CD14-positive monocyte (primary cell): ENCODE measurements around the gene EEF1AKMT4. TPM values are rescaled to one million over a fixed set of nuclear protein-coding genes. Genes with fewer than 3 reads are reported as not detected.

Experiments
- DNase-seq, 3 donors: peaks; one replicate each; pipeline ENCODE4 v3.0.0-alpha.2; 2011 to 2022
- H2AFZ ChIP-seq: 2 replicates; pipeline ENCODE4 v1.6.0; 2012; ENCODE audit warnings: mild to moderate bottlenecking, low read depth, low read length, inconsistent platforms; ENCODE audit not compliant: insufficient read depth, poor library complexity, severe bottlenecking
- H3K27ac ChIP-seq, 2 donors: 1 replicate in 1 of 2; 2 replicates in 1 of 2; pipeline ENCODE4 v1.5.1; 2012 to 2013; ENCODE audit warnings: low read length in 2 of 2, control low read depth in 1 of 2, inconsistent platforms in 1 of 2, low read depth in 1 of 2, mild to moderate bottlenecking in 1 of 2
- H3K27me3 ChIP-seq, 2 donors: one replicate each; pipeline versions ENCODE4 v1.6.0 to v1.6.1; 2011 to 2013; ENCODE audit warnings: low read length in 2 of 2; ENCODE audit not compliant: control insufficient read depth in 2 of 2, insufficient read depth in 2 of 2
- H3K36me3 ChIP-seq, 2 donors: replicated peaks in 1 of 2; 1 replicate in 1 of 2; 2 replicates in 1 of 2; pipeline versions ENCODE4 v1.5.1 to v1.6.1; 2012 to 2013; ENCODE audit warnings: low read length in 2 of 2, control low read depth in 1 of 2, inconsistent platforms in 1 of 2, mild to moderate bottlenecking in 1 of 2; ENCODE audit not compliant: insufficient read depth in 2 of 2, control insufficient read depth in 1 of 2
- H3K4me1 ChIP-seq, 2 donors: 1 replicate in 1 of 2; 2 replicates in 1 of 2; pipeline versions ENCODE4 v1.5.1 to v1.6.1; 2012 to 2013; ENCODE audit warnings: low read length in 2 of 2, control low read depth in 1 of 2, inconsistent platforms in 1 of 2, mild to moderate bottlenecking in 1 of 2, moderate library complexity in 1 of 2; ENCODE audit not compliant: insufficient read depth in 2 of 2, control insufficient read depth in 1 of 2
- H3K4me2 ChIP-seq: replicated peaks from 2 replicates; pipeline ENCODE3; 2012; ENCODE audit warnings: low read length, moderate library complexity, mild to moderate bottlenecking; ENCODE audit not compliant: poor library complexity, severe bottlenecking; ENCODE audit errors: extremely low read depth
- H3K4me3 ChIP-seq, 3 experiments: fragments of 200-600 bp in 1 of 3; sonication (generic) in 1 of 3; replicated peaks in 1 of 3; 1 replicate in 2 of 3; 2 replicates in 1 of 3; pipeline ENCODE4 v1.5.1; 2011 to 2013; ENCODE audit warnings: low read length in 3 of 3, mild to moderate bottlenecking in 3 of 3, control low read depth in 2 of 3, low read depth in 2 of 3, inconsistent platforms in 1 of 3, moderate library complexity in 1 of 3
- H3K79me2 ChIP-seq: 2 replicates; pipeline ENCODE4 v1.6.0; 2012; ENCODE audit warnings: mild to moderate bottlenecking, control low read depth, inconsistent platforms, low read length, moderate library complexity; ENCODE audit not compliant: insufficient read depth
- H3K9ac ChIP-seq: 2 replicates; pipeline ENCODE4 v1.6.0; 2017; ENCODE audit warnings: low read length, mild to moderate bottlenecking; ENCODE audit not compliant: insufficient read depth, poor library complexity, severe bottlenecking
- H3K9me3 ChIP-seq, 2 donors: replicated peaks in 1 of 2; 1 replicate in 1 of 2; 2 replicates in 1 of 2; pipeline versions ENCODE4 v1.5.1 to v1.6.1; 2012 to 2013; ENCODE audit warnings: low read length in 2 of 2, control low read depth in 1 of 2; ENCODE audit not compliant: control insufficient read depth in 1 of 2, insufficient read depth in 1 of 2
- H4K20me1 ChIP-seq: 2 replicates; pipeline ENCODE4 v1.6.0; 2012; ENCODE audit warnings: mild to moderate bottlenecking, low read length, control low read depth, moderate library complexity; ENCODE audit not compliant: insufficient read depth
- H3K27ac Mint-ChIP-seq, 7 donors: one replicate each; pipeline ENCODE4 v1.8.0; 2020; ENCODE audit warnings: mild to moderate bottlenecking in 7 of 7, mixed read lengths in 7 of 7, moderate library complexity in 6 of 7, inconsistent platforms in 2 of 7
- H3K27me3 Mint-ChIP-seq, 3 donors: one replicate each; pipeline ENCODE4 v1.8.0; 2021 to 2022; ENCODE audit warnings: low read depth in 3 of 3, mild to moderate bottlenecking in 3 of 3, mixed read lengths in 3 of 3, moderate library complexity in 3 of 3, inconsistent platforms in 1 of 3
- H3K36me3 Mint-ChIP-seq, 2 donors: one replicate each; pipeline ENCODE4 v1.8.0; 2020; ENCODE audit warnings: mixed read lengths in 2 of 2, inconsistent platforms in 1 of 2, mild to moderate bottlenecking in 1 of 2
- H3K4me1 Mint-ChIP-seq: one replicate; pipeline ENCODE4 v1.8.0; 2020; ENCODE audit warnings: mild to moderate bottlenecking, mixed read lengths
- H3K4me3 Mint-ChIP-seq, 2 donors: one replicate each; pipeline ENCODE4 v1.8.0; 2020; ENCODE audit warnings: mild to moderate bottlenecking in 2 of 2, mixed read lengths in 2 of 2, moderate library complexity in 1 of 2
- H3K9me3 Mint-ChIP-seq, 7 donors: one replicate each; pipeline ENCODE4 v1.8.0; 2020 to 2022; ENCODE audit warnings: mixed read lengths in 7 of 7, mild to moderate bottlenecking in 6 of 7, moderate library complexity in 6 of 7, inconsistent platforms in 2 of 7
- WGBS: methylation state at CpG from one replicate; pipeline ENCODE4 v1.1.5; 2013; ENCODE audit warnings: missing lambda C conversion rate; ENCODE audit not compliant: insufficient coverage; 5-methylcytosine and 5-hydroxymethylcytosine counted together
- intact Hi-C, 2 donors: fragments of 100-400 bp; cut with micrococcal nuclease; formaldehyde crosslinking; loops; one replicate each; pipeline versions ENCODE4 v1.15.0 to v1.15.1; 2023
- polyA plus RNA-seq, 3 donors: library from polyadenylated mRNA; depleted of rRNA in 1 of 3; unstranded in 2 of 3; stranded (reverse) in 1 of 3; fragments of 300-500 nt in 2 of 3; fragments of >200 nt in 1 of 3; fragmentation: Illumina TruSeq in 2 of 3; gene quantifications; 1 replicate in 2 of 3; 2 replicates in 1 of 3; pipeline ENCODE4 v1.2.3, GENCODE V29; 2012 to 2021
- TF ChIP-seq, protein P1 (sequence below): fragments of 200-600 bp; IDR thresholded peaks from one replicate; pipeline ENCODE4 v1.8.0; 2022; ENCODE audit warnings: antibody characterized with exemption, mild to moderate bottlenecking

The EEF1AKMT4 gene
- polyA plus RNA-seq, 3 donors, result 4.0 to 12.0 (median 7.3) TPM

DNA sequence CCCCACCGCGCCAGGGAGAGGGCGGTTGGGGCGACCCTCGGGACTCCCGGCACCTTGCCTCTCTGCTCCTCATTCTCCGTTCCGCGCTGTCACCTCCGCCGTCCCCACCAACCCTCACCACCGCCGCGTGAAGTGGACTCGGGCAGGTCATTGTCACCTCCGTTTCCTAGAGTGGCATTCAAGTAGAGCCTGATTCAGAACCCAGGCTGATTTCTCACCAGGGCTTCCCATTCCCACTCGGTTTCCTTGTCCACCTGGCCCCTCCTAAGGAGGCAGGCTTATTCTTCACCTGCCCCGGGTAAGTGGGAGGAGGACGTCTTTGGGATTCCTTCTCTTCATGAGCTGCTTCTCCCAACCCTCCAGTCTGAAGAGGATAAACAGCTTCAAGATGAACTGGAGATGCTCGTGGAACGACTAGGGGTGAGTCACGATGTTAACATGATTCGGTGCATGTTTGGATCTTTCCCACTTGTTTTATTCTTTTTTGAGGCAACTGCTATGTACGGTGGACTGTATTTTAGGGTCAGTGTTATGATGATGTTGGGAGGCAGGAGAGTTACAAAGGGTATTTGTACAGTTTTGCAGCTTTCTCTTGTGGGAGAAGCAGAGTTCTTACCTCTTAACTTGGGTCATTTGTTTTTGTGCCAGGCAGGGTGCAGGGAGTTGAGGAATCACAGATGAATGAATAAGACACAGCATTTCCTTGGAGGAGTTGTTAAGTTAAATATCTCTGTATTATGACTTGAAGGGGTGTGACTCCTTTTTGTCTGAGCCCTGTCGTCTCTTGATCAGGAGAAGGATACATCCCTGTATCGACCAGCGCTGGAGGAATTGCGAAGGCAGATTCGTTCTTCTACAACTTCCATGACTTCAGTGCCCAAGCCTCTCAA, 50.3 kb downstream of the EEF1AKMT4 start:
- peaks cover 29% of the 10 kb centered on the region for H3K79me2 ChIP-seq
- H3K4me3 Mint-ChIP-seq, result peak overlapping the region; percentile 91 to 97
- H3K4me3 ChIP-seq, result peak overlapping the region; percentile 82 to 90 (median 83)
- H3K4me1 ChIP-seq, result peaks cover 16 to 19% of the 10 kb centered on the region in 2 donors
- H3K4me2 ChIP-seq, result peak overlapping the region; percentile 92
- H3K27me3 ChIP-seq, result no peaks in the 10 kb centered on the region
- peak overlapping the region; percentile 68 to 95 (median 91) for H3K27ac Mint-ChIP-seq
- peaks cover 10% of the 10 kb centered on the region for H4K20me1 ChIP-seq
- intact Hi-C loops, result loop anchor here (2.0 to 5.0 kb wide), 5 partner anchors 15 to 127 kb away; partner anchors contain the start of genes AP2M1 (in 2 of the 2), ALG3 (in 1 of the 2), EEF1AKMT4 (in 1 of the 2) and EIF4G1 (in 1 of the 2)
- peak overlapping the region; percentile 76 for H2AFZ ChIP-seq
- TF ChIP-seq, protein P1, sequence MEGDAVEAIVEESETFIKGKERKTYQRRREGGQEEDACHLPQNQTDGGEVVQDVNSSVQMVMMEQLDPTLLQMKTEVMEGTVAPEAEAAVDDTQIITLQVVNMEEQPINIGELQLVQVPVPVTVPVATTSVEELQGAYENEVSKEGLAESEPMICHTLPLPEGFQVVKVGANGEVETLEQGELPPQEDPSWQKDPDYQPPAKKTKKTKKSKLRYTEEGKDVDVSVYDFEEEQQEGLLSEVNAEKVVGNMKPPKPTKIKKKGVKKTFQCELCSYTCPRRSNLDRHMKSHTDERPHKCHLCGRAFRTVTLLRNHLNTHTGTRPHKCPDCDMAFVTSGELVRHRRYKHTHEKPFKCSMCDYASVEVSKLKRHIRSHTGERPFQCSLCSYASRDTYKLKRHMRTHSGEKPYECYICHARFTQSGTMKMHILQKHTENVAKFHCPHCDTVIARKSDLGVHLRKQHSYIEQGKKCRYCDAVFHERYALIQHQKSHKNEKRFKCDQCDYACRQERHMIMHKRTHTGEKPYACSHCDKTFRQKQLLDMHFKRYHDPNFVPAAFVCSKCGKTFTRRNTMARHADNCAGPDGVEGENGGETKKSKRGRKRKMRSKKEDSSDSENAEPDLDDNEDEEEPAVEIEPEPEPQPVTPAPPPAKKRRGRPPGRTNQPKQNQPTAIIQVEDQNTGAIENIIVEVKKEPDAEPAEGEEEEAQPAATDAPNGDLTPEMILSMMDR, result no peak
- peak overlapping the region; percentile 34 to 71 for H3K27ac ChIP-seq
- H3K36me3 Mint-ChIP-seq, result peaks cover 44 to 46% of the 10 kb centered on the region in 2 donors
- H3K36me3 ChIP-seq, result peaks cover 42 to 47% of the 10 kb centered on the region in 2 donors
- WGBS, result 19% methylated on average over 25 of the region's 29 CpGs
- H3K9me3 Mint-ChIP-seq, result no peaks in the 10 kb centered on the region
- peaks cover 0 to 3% (median 0%) of the 10 kb centered on the region in 3 donors for H3K27me3 Mint-ChIP-seq
- DNase-seq, result no peak
- peak overlapping the region; percentile 79 for H3K9ac ChIP-seq
- H3K4me1 Mint-ChIP-seq, result peaks cover 21% of the 10 kb centered on the region
- no peaks in the 10 kb centered on the region for H3K9me3 ChIP-seq

DNA sequence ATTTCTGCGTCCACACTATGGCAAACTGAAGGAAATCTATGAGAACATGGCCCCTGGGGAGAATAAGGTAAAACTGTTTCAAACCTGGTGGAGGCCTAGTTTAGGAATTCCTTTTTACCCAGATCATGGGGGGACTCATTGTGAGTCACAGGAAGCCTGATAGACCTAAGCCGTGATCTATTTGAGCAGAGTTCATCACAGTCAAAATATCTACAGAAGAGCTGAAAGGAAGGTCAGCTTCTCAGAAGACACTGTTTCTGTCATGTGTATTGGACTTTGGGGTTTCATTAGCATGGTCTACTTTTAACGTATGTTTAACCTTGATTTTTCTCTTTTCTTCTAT, 50.9 kb downstream of the EEF1AKMT4 start:
- H3K9ac ChIP-seq, result no peak overlapping the region
- peaks cover 47 to 50% of the 10 kb centered on the region in 2 donors for H3K36me3 Mint-ChIP-seq
- peaks cover 10% of the 10 kb centered on the region for H4K20me1 ChIP-seq
- H3K36me3 ChIP-seq, result peaks cover 47 to 54% of the 10 kb centered on the region in 2 donors
- intact Hi-C loops, result loop anchor here in 1 of 2 donors (2.0 kb wide), 1 partner anchor 126 kb away; the partner anchor contains the start of gene AP2M1
- peaks cover 29% of the 10 kb centered on the region for H3K79me2 ChIP-seq
- H3K27ac Mint-ChIP-seq, result peak overlapping the region in 1 of 7 donors; percentile 86
- H3K9me3 Mint-ChIP-seq, result no peaks in the 10 kb centered on the region
- peaks cover 0 to 3% (median 0%) of the 10 kb centered on the region in 3 donors for H3K27me3 Mint-ChIP-seq
- no peak overlapping the region for H3K4me3 Mint-ChIP-seq
- TF ChIP-seq, protein P1, result no peak
- H3K4me3 ChIP-seq, result peak overlapping the region in 1 of 3 experiments; percentile 82
- peaks cover 16 to 19% of the 10 kb centered on the region in 2 donors for H3K4me1 ChIP-seq
- no peak for DNase-seq
- H3K4me2 ChIP-seq, result peak overlapping the region; percentile 92
- no peak overlapping the region for H3K27ac ChIP-seq
- peaks cover 21% of the 10 kb centered on the region for H3K4me1 Mint-ChIP-seq
- no peak overlapping the region for H2AFZ ChIP-seq
- no peaks in the 10 kb centered on the region for H3K9me3 ChIP-seq
- H3K27me3 ChIP-seq, result no peaks in the 10 kb centered on the region
- WGBS, result no CpG with 5 or more reads among the region's 3 CpGs
